Measurements from ENCODE around the gene LDOC1. TPM values are rescaled to one million over a fixed set of nuclear protein-coding genes. Genes with fewer than 3 reads are reported as not detected.

LDOC1 gene
- total RNA-seq: 1 to 10 TPM; 3.1 to 4.9 (median 4.0) TPM

DNA sequence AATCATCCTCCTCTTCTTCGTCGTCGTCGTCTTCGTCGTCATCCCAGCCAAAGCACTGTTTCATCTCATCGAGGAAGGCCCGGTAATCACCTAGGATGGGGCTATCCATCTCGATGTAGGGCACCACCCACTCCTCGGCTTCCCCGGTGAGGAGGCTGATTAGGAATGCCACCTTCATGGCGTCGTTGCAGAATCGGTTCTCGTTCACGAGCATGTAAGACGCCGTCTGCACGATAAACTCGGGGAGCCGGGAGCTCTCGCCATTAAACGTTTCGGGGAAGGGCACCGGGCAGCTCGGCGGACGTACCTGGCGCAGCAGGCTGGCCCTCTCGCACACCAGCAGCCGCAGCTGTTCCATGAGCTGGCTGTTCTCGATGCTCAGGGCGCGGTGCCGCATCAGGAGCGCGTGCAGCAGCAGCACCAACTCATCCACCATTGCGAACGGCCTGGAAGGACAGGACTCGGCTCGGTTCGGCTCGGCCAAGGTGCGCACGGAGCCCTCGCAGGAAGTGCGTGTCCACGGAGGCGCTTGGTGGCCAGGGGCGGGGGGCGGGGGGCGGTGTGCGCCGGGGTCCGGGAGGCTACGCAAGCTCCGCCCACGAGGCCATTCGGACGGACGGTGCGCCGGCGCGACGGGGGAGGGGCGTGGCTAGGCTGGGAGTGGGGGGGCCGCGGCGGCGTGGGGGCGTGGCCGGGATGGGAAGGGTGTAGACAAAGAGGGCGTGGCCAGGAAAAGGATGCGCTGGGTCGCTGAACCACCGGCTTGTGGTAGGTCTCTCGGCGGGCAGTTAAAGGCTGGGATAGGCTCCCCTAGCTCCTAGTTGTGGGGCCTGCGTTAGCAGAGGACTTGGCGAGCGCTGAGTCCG, at the start of gene LDOC1:
LDOC1 (minus strand) TSS at position 544 of the 866 bp plus-strand sequence; CDS start at position 436, 108 bp downstream.
- TF ChIP-seq, protein P1, sequence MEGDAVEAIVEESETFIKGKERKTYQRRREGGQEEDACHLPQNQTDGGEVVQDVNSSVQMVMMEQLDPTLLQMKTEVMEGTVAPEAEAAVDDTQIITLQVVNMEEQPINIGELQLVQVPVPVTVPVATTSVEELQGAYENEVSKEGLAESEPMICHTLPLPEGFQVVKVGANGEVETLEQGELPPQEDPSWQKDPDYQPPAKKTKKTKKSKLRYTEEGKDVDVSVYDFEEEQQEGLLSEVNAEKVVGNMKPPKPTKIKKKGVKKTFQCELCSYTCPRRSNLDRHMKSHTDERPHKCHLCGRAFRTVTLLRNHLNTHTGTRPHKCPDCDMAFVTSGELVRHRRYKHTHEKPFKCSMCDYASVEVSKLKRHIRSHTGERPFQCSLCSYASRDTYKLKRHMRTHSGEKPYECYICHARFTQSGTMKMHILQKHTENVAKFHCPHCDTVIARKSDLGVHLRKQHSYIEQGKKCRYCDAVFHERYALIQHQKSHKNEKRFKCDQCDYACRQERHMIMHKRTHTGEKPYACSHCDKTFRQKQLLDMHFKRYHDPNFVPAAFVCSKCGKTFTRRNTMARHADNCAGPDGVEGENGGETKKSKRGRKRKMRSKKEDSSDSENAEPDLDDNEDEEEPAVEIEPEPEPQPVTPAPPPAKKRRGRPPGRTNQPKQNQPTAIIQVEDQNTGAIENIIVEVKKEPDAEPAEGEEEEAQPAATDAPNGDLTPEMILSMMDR (IDR thresholded peaks at IDR 0.05; ENCODE audit: low read depth): no peak

DNA sequence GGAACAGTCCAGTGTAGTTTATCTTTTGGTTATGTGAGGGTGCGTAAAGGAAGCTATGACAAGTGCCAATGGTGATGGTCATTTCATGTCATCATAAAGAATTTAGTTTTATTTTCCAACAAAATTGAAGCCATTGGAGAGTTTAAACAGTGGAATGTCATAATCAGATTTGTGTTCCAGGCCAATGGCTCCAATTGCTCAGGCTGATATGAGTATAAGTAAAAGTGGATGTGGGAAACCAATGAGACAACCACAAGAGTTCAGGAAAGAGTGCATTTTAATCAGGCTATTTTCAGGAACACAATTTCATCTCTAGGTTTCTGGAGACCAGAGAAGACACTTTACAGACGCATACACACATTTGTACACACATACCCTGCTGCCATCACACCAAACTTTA, 44.7 kb upstream of the LDOC1 start:
- TF ChIP-seq, protein P1 (IDR thresholded peaks at IDR 0.05; ENCODE audit: low read depth): no peak

DNA sequence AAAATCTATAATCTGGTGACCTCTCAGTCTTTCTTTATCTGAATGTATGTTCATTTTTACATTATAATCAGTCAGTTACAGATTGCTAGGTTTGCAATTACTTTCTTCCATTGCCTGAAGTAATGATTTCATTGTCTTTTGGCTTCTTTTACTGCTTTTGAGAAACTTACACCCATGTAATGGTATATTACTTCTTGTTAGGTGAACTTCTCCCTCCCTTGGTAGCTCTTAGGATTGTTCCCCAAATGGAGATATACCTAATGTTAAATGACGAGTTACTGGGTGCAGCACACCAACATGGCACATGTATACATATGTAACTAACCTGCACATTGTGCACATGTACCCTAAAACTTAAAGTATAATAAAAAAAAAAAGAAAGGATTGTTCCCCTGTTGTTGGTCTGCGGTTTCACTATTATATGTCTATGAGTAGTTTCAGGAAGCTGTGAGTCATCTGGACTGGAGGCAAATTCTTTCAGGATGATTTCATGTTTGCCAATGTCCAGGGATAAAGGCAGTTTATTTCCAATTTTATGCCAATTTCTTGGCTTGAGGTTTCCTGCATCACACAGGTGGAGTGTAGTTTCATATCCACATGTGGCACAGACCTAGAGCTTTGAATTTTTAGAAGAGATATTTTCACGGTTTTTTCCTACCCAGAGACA, 43.5 kb upstream of the LDOC1 start:
- TF ChIP-seq, protein P1 (IDR thresholded peaks at IDR 0.05; ENCODE audit: low read depth): no peak

DNA sequence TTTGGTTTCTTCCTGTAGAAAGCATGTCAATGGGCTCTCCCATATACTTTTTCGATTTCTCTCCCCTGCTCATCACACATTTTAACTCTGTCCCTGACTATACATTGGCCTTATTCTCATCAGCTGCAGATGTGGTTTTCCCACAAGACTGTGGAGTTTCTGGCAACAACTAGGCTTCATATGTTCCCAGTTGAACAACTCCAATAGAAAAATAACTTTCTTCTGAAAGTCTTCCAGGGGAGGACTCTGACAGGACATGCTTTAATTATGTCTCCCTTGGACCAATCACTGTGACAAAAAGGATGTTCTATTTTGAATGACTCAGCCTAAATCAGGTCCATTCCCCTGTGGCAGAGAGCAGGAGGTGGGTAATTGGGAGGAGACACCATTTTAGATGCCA, 37.3 kb upstream of the LDOC1 start:
- TF ChIP-seq, protein P1 (IDR thresholded peaks at IDR 0.05; ENCODE audit: low read depth): no peak

DNA sequence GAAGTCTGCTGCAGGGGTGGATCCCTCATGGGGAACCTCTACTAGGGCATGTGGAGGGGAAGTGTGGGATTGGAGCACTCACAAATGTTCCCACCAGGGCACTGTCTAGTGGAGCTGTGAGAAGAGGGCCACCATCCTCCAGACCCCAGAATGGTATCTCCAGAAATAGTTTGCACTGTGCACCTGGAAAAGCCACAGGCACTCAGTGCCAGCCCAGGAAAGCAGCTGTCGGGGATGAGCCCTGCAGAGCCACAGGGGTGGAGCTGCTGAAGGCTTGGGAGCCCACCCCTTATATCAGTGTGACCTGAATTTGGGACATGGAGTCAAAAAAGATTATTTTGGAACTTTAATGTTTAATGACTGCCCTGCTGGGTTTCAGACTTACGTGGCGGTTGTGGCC, 25.0 kb upstream of the LDOC1 start:
- TF ChIP-seq, protein P1 (IDR thresholded peaks at IDR 0.05; ENCODE audit: low read depth): no peak

DNA sequence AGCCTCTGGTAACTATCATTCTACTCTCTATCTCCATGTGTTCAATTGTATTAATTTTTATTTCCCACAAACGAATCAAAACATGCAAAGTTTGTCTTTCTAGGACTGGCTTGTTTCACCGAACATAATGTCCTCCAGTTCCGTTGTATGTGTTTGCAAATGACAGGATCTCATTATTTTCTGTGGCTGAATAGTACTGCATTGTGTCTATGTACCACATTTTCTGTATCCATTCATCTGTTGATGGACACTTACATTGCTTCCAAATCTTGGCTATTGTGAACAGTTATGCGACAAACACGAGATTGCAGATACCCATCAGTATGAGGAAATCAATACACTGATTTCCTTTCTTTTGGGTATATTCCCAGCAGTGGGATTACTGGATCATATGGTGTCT, 8.4 kb upstream of the LDOC1 start:
- TF ChIP-seq, protein P1 (IDR thresholded peaks at IDR 0.05; ENCODE audit: low read depth): no peak

DNA sequence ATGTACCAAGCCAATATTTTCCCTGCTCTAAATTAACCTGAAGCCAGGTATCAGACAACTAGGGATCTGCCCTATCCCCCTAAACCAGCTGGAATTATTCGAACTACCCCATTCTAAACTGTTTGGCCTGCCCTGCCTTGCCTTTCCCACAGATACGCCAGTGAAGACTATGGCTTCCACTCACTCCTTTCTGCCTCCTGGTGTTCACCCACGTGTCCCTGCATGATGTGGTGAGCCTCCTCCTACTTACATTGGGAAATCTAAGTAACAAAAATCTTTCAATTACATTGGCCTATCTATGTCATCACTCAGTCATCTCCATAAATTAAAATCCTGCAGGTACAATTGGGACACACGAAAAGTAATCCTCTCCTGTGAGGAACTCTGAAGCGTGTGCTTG, 6.1 kb upstream of the LDOC1 start:
- TF ChIP-seq, protein P1 (IDR thresholded peaks at IDR 0.05; ENCODE audit: low read depth): no peak
